ENCODE data around the gene KCTD1. TPM values are rescaled to one million over a fixed set of nuclear protein-coding genes. Genes with fewer than 3 reads are reported as not detected.

KCTD1 gene
- total and polyA plus RNA-seq, 8 donors = 4.3 to 16.8 (median 8.1) TPM

DNA sequence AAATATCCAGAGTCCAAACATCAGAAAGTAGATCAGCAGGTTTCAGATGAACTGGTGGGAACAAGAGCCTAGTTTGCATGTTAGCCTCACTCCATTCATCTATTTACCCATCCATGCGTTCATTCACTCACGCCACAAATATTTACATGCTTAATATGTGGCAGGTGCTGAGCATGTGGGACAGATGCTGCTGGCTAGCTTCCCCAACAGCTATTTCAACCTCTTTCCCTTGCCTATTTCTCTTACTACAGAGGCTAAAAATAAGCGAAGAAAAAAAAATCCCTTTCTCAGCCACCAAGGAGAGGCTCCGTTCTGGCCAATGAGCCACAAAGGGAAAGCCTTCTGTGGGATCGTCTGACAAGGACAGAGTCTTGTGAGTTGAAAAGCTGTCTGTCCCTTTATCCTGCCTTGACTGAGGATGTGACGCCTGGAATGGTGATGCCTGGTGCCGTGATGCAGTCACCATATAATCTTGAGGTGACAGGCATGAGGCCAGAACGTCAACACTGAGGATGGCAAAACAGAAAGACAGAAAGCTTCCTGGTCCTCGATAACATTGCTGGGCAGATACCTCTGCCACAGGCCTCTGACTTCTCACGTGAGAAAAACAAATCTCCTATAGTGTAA lies 78.2 kb downstream of the KCTD1 start:
- Histone ChIP-seq H3K4me3 (no peak overlapping the region), H3K27ac (no peak overlapping the region), H3K9me3 (no peaks in the 10 kb centered on the region), H3K27me3 (no peaks in the 10 kb centered on the region), H3K4me1 (no peaks in the 10 kb centered on the region), H3K36me3 (peaks cover 0 to 4% (median 0%) of the 10 kb centered on the region in 3 donors)
- DNase-seq (no peak), FAIRE-seq (no peak), ATAC-seq (no peak)
- intact Hi-C loops (cut with DNase I) = no loop called here
- TF ChIP-seq, protein P1, sequence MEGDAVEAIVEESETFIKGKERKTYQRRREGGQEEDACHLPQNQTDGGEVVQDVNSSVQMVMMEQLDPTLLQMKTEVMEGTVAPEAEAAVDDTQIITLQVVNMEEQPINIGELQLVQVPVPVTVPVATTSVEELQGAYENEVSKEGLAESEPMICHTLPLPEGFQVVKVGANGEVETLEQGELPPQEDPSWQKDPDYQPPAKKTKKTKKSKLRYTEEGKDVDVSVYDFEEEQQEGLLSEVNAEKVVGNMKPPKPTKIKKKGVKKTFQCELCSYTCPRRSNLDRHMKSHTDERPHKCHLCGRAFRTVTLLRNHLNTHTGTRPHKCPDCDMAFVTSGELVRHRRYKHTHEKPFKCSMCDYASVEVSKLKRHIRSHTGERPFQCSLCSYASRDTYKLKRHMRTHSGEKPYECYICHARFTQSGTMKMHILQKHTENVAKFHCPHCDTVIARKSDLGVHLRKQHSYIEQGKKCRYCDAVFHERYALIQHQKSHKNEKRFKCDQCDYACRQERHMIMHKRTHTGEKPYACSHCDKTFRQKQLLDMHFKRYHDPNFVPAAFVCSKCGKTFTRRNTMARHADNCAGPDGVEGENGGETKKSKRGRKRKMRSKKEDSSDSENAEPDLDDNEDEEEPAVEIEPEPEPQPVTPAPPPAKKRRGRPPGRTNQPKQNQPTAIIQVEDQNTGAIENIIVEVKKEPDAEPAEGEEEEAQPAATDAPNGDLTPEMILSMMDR (IDR thresholded peaks at IDR 0.05) = no peak
- 74 to 79% methylated on average over 10 of the region's 10 CpGs for WGBS, 2 donors

DNA sequence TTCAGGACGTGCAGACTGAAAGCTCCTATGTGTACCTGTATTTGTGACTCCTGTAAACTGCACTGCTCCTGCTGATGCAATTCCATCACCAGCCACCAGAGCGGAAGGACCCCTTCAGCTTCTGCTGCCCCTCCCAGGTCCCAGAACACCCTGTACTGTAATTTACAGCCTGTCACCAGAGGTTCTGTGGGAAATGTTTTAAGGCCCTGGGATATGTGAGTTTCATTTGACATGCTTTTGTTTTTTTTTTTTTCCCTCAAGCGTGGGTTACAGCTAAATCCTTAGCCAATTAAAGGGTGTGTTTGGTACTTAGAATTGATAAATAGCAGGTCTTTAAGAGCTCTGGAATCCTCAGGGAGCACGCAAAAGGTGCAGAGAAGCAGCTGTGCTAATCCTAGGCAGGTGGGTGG lies 79.4 kb downstream of the KCTD1 start:
- H3K9me3 ChIP-seq = no peaks in the 10 kb centered on the region
- DNase-seq (peak in 1 of 6 donors; percentile 30), FAIRE-seq (no peak), ATAC-seq (peak in 3 of 4 donors; percentile 27 to 69 (median 43))
- no peaks in the 10 kb centered on the region for H3K36me3 ChIP-seq
- 70 to 73% methylated on average over 4 of the region's 4 CpGs for WGBS, 2 donors
- no peak overlapping the region for H3K27ac ChIP-seq
- TF ChIP-seq, protein P1 (IDR thresholded peaks at IDR 0.05) = peak in 3 of 4 donors; percentile 20 to 46 (median 30)
- intact Hi-C loops (cut with DNase I) = no loop called here
- H3K27me3 ChIP-seq = no peaks in the 10 kb centered on the region
- no peaks in the 10 kb centered on the region for H3K4me1 ChIP-seq
- no peak overlapping the region for H3K4me3 ChIP-seq

DNA sequence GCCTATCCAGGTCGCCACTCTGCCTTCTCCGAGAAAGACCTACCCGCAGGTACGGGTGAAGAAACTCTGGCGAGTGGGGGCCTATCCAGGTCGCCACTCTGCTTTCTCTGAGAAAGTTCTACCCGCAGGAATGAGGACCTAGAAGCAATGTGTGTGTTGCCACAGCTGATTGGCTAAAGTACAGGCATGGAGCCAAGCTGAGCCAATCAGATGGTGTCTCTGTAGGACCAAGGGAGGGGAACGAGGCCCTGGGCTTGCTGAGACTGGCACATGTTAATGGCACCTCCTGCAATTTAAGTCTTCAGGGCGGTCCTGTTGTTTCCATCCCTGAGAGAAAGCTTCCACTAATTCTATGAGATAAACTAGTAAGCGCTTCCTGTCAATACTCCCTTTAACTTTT lies 82.3 kb downstream of the KCTD1 start:
- ATAC-seq (no peak), FAIRE-seq (no peak), DNase-seq (no peak)
- H3K27me3 ChIP-seq = no peaks in the 10 kb centered on the region
- intact Hi-C loops (cut with DNase I) = no loop called here
- H3K36me3 ChIP-seq = no peaks in the 10 kb centered on the region
- 76 to 94% methylated on average over 10 of the region's 10 CpGs for WGBS, 2 donors
- peaks cover 0 to 5% (median 4%) of the 10 kb centered on the region in 3 donors for H3K4me1 ChIP-seq
- no peak overlapping the region for H3K27ac ChIP-seq
- no peaks in the 10 kb centered on the region for H3K9me3 ChIP-seq
- H3K4me3 ChIP-seq = no peak overlapping the region
- TF ChIP-seq, protein P1 (IDR thresholded peaks at IDR 0.05) = no peak

DNA sequence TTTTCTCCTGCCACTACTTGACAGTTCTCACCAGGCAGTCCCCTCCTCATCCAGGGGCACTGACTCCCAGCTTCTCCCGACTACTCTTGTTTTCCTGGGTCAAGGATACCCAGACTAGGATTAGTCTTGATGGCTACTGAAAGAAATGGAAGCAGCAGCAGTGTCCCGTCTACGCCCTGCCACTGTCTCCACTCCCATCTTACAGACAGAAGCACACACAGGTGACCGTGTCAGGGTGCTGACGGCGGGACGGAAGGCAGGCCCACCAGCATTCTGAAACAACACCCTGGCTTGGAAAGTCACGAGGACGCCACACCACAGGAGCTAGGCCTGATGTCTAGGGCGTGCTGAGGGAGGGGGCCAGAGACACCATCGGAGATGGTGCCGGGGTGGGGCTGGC lies 82.9 kb downstream of the KCTD1 start:
- intact Hi-C loops (cut with DNase I) = no loop called here
- H3K27me3 ChIP-seq = no peaks in the 10 kb centered on the region
- peaks cover 0 to 8% (median 5%) of the 10 kb centered on the region in 3 donors for H3K4me1 ChIP-seq
- FAIRE-seq (no peak), DNase-seq (no peak), ATAC-seq (no peak)
- no peaks in the 10 kb centered on the region for H3K9me3 ChIP-seq
- TF ChIP-seq, protein P1 (IDR thresholded peaks at IDR 0.05) = no peak
- no peak overlapping the region for H3K27ac ChIP-seq
- no peak overlapping the region for H3K4me3 ChIP-seq
- H3K36me3 ChIP-seq = no peaks in the 10 kb centered on the region
- 96% methylated on average over 12 of the region's 12 CpGs for WGBS, 2 donors

All from pancreas (tissue), 10 donors.